ENCODE measurements around the gene CLEC16A.

Gene CLEC16A

DNA sequence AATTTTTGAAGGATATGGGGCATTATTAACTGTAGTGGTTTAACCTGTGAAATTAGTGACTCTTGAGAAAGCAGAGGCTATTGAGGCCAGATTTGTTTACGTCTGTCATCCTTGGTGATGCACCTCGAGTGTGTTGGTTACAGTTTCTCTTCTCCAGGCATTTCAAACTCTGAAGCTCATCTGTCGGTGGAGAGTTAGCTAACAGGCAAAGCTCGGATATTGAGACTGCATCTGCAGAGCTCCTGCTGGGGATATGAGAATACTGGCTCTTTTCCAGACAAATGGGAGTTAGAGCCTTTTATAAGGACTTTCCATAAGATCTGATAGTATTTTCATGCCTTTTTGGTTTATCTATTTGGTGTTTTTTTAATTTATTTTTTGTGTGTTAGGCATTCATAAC lies 6.7 kb downstream of the CLEC16A start:
- TF ChIP-seq EGR1 (IDR thresholded peaks at IDR 0.05) (no peak), CEBPB (IDR thresholded peaks at IDR 0.05) (no peak), FOXM1 (IDR thresholded peaks at IDR 0.05; ENCODE audit: borderline replicate concordance, low read depth) (no peak), TCF12 (IDR thresholded peaks at IDR 0.05; ENCODE audit: low read depth) (no peak), TAF1 (IDR thresholded peaks at IDR 0.05; ENCODE audit: low read depth) (no peak), NFIC (IDR thresholded peaks at IDR 0.05) (no peak), TEAD4 (IDR thresholded peaks at IDR 0.05) (no peak), ZBTB7A (IDR thresholded peaks at IDR 0.05; ENCODE audit: low read depth) (no peak), RAD21 (IDR thresholded peaks at IDR 0.05; ENCODE audit: low read depth) (no peak)
- TF ChIP-seq, protein P1, sequence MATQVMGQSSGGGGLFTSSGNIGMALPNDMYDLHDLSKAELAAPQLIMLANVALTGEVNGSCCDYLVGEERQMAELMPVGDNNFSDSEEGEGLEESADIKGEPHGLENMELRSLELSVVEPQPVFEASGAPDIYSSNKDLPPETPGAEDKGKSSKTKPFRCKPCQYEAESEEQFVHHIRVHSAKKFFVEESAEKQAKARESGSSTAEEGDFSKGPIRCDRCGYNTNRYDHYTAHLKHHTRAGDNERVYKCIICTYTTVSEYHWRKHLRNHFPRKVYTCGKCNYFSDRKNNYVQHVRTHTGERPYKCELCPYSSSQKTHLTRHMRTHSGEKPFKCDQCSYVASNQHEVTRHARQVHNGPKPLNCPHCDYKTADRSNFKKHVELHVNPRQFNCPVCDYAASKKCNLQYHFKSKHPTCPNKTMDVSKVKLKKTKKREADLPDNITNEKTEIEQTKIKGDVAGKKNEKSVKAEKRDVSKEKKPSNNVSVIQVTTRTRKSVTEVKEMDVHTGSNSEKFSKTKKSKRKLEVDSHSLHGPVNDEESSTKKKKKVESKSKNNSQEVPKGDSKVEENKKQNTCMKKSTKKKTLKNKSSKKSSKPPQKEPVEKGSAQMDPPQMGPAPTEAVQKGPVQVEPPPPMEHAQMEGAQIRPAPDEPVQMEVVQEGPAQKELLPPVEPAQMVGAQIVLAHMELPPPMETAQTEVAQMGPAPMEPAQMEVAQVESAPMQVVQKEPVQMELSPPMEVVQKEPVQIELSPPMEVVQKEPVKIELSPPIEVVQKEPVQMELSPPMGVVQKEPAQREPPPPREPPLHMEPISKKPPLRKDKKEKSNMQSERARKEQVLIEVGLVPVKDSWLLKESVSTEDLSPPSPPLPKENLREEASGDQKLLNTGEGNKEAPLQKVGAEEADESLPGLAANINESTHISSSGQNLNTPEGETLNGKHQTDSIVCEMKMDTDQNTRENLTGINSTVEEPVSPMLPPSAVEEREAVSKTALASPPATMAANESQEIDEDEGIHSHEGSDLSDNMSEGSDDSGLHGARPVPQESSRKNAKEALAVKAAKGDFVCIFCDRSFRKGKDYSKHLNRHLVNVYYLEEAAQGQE (IDR thresholded peaks at IDR 0.05; ENCODE audit: low read depth) = no peak
- TF ChIP-seq, protein P2, sequence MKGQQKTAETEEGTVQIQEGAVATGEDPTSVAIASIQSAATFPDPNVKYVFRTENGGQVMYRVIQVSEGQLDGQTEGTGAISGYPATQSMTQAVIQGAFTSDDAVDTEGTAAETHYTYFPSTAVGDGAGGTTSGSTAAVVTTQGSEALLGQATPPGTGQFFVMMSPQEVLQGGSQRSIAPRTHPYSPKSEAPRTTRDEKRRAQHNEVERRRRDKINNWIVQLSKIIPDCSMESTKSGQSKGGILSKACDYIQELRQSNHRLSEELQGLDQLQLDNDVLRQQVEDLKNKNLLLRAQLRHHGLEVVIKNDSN (IDR thresholded peaks at IDR 0.05) = no peak
- TF ChIP-seq, protein P3, sequence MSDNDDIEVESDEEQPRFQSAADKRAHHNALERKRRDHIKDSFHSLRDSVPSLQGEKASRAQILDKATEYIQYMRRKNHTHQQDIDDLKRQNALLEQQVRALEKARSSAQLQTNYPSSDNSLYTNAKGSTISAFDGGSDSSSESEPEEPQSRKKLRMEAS (IDR thresholded peaks at IDR 0.05) = no peak

DNA sequence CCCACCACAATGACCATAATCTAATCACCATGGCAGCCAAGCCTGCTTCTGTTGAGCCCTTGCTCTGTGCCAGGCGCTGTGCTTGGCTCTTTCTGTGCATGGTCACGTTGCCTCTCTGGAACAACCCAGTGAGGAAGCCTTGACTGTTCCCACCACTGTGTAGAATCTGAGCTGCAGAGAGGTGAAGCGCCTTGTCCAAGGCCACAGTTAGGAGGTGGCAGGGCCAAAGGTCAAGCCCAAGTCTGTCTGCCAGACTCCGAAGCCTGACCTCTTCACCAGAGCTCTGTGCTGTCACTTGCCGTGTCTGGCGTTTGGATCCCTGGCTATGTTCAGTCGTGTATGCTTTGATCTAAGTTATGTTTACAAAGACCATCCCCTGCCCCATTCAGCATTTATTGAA lies 10.5 kb downstream of the CLEC16A start:
- TF ChIP-seq NFIC (IDR thresholded peaks at IDR 0.05) = no peak
- TF ChIP-seq CREB1 (IDR thresholded peaks at IDR 0.05; ENCODE audit: low read depth) = no peak
- TF ChIP-seq RAD21 (IDR thresholded peaks at IDR 0.05; ENCODE audit: low read depth) = no peak
- TF ChIP-seq CEBPB (IDR thresholded peaks at IDR 0.05) = no peak
- TF ChIP-seq EGR1 (IDR thresholded peaks at IDR 0.05) = no peak
- TF ChIP-seq TAF1 (IDR thresholded peaks at IDR 0.05; ENCODE audit: low read depth) = no peak
- TF ChIP-seq TCF12 (IDR thresholded peaks at IDR 0.05; ENCODE audit: low read depth) = no peak
- no peak for TF ChIP-seq FOXM1 (IDR thresholded peaks at IDR 0.05; ENCODE audit: borderline replicate concordance, low read depth)
- no peak for TF ChIP-seq YY1 (IDR thresholded peaks at IDR 0.05; ENCODE audit: low read depth)

DNA sequence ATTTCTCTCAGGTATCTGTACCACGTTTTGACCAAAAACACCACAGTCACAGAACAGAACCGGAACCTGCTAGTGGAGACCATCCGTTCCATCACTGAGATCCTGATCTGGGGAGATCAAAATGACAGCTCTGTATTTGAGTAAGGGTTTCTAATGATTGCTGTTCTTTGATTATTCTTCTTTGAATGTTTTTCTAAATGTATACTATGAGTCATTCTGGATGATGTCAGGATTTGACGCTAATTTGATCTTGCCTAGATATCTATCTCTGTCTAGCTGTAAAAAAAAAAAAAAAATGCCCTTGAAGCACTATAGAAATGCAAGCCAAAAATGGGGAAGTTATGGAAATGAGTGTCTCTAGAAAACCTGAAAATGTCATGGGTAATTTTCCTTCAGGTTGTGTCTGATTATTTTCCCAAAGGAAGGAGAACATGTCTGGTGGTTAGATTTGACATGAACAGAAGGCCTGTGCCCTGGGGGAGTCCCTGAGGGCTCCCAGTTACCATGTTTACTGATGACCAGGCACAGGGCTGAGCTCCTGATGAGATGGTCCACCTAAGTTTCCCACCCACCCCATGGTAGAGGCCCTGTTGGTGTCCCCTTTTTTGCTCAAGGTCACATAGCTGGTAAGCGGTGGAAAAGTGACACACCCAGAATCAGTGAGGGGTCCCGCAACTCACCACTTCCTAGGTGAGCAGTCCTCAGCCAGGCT lies 13.6 kb downstream of the CLEC16A start:
- no peak for TF ChIP-seq FOXM1 (IDR thresholded peaks at IDR 0.05; ENCODE audit: borderline replicate concordance, low read depth)
- TF ChIP-seq ZBTB7A (IDR thresholded peaks at IDR 0.05; ENCODE audit: low read depth) = no peak
- no peak for TF ChIP-seq CREB1 (IDR thresholded peaks at IDR 0.05; ENCODE audit: low read depth)

DNA sequence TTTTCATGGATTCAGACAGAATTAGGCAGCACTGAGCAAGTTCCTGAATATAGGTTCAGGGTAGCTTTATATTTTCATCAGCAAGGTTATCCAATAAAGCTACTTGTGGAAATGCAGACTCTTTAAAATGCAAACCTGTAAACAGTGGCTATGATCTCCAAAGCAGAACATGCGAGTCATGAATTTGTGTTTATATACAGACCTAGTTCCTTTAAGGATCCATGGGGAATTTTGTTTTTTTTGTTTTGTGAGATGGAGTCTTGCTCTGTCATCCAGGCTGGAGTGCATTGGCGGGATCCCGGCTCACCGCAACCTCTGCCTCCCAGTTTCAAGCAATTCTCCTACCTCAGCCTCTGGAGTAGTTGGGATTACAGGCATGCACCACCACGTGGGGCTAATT lies 14.8 kb downstream of the CLEC16A start:
- no peak for TF ChIP-seq TCF12 (IDR thresholded peaks at IDR 0.05; ENCODE audit: low read depth)
- TF ChIP-seq TEAD4 (IDR thresholded peaks at IDR 0.05) = no peak
- no peak for TF ChIP-seq FOXM1 (IDR thresholded peaks at IDR 0.05; ENCODE audit: borderline replicate concordance, low read depth)
- no peak for TF ChIP-seq CREB1 (IDR thresholded peaks at IDR 0.05; ENCODE audit: low read depth)
- TF ChIP-seq EGR1 (IDR thresholded peaks at IDR 0.05) = no peak
- TF ChIP-seq, protein P1 (IDR thresholded peaks at IDR 0.05; ENCODE audit: low read depth) = no peak
- TF ChIP-seq ZBTB7A (IDR thresholded peaks at IDR 0.05; ENCODE audit: low read depth) = no peak
- TF ChIP-seq YY1 (IDR thresholded peaks at IDR 0.05; ENCODE audit: low read depth) = no peak
- TF ChIP-seq EP300 (IDR thresholded peaks at IDR 0.05; ENCODE audit: borderline replicate concordance) = no peak
- TF ChIP-seq TAF1 (IDR thresholded peaks at IDR 0.05; ENCODE audit: low read depth) = no peak

DNA sequence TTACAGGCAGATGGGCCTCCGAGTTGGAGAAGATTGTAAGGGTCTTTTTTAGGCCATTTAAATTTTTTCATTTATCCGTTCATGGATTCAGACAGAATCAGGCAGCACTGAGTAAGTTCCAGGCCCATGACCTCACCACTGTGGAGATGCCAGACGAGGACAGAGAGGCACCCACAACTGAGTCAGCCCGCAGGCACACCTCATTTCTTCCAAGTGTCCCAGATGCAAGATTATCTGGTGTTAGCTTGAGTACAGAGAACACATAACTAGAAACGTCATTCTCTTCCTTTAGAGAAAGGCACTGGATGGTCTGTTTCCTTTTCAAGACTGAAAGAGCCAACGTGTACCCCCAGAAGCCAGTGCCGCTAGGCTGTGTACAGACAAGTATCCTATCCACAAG lies 16.9 kb downstream of the CLEC16A start:
- TF ChIP-seq YY1 (IDR thresholded peaks at IDR 0.05; ENCODE audit: low read depth) = no peak
- TF ChIP-seq EP300 (IDR thresholded peaks at IDR 0.05; ENCODE audit: borderline replicate concordance) = no peak
- TF ChIP-seq EGR1 (IDR thresholded peaks at IDR 0.05) = no peak
- no peak for TF ChIP-seq TAF1 (IDR thresholded peaks at IDR 0.05; ENCODE audit: low read depth)
- TF ChIP-seq FOXM1 (IDR thresholded peaks at IDR 0.05; ENCODE audit: borderline replicate concordance, low read depth) = no peak
- no peak for TF ChIP-seq CREB1 (IDR thresholded peaks at IDR 0.05; ENCODE audit: low read depth)
- no peak for TF ChIP-seq TEAD4 (IDR thresholded peaks at IDR 0.05)
- no peak for TF ChIP-seq RAD21 (IDR thresholded peaks at IDR 0.05; ENCODE audit: low read depth)
- TF ChIP-seq, protein P3 (IDR thresholded peaks at IDR 0.05) = no peak
- TF ChIP-seq, protein P1 (IDR thresholded peaks at IDR 0.05; ENCODE audit: low read depth) = no peak
- TF ChIP-seq CEBPB (IDR thresholded peaks at IDR 0.05) = no peak
- TF ChIP-seq NFIC (IDR thresholded peaks at IDR 0.05) = no peak
- TF ChIP-seq, protein P2 (IDR thresholded peaks at IDR 0.05) = no peak
